ENCODE data around the gene SH3YL1.

DNA sequence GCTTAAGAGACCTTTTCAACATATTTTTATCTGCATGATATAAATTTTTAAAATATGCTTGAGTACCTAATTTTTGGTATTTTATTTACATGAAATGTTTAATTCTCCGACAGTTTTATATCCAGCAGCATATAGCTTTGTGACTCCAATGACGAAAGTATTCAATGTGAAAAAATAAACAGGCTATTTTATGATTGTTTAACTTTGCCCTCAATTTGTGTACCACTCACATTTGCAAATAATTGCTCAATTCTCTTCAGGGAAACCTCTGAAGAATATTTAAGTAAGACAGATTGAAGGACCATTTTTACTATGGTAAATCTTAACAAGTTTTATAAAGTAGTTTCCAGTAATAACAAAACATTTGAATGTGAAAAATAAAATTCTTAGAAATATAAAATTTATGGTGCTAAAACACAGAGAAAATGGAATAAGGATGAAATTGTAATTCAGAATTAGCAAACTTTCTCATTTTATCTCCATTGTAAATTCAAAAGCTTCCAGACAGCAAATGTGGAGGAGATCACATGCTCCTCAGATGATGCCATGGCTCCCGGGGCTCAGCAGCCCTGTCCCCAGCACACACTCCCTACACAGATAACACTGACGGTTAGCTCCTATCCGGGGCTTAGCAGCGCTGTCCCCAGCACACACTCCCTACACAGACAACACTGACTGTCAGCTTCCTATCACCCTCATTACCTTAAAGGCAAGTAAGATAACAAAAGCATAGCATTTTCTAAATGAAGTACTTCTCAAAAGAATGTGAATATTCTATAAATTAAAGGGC lies 39.7 kb downstream of the SH3YL1 start:
- TF ChIP-seq, protein P1, sequence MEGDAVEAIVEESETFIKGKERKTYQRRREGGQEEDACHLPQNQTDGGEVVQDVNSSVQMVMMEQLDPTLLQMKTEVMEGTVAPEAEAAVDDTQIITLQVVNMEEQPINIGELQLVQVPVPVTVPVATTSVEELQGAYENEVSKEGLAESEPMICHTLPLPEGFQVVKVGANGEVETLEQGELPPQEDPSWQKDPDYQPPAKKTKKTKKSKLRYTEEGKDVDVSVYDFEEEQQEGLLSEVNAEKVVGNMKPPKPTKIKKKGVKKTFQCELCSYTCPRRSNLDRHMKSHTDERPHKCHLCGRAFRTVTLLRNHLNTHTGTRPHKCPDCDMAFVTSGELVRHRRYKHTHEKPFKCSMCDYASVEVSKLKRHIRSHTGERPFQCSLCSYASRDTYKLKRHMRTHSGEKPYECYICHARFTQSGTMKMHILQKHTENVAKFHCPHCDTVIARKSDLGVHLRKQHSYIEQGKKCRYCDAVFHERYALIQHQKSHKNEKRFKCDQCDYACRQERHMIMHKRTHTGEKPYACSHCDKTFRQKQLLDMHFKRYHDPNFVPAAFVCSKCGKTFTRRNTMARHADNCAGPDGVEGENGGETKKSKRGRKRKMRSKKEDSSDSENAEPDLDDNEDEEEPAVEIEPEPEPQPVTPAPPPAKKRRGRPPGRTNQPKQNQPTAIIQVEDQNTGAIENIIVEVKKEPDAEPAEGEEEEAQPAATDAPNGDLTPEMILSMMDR (conservative IDR thresholded peaks at IDR 0.05) = no peak
- TF ChIP-seq ZFX (IDR thresholded peaks at IDR 0.05) = no peak

Data from C4-2B (cell line).